Smooth muscle cell (in vitro differentiated cells): Measurements from ENCODE around the gene ANGPTL2. TPM values are rescaled to one million over a fixed set of nuclear protein-coding genes. Genes with fewer than 3 reads are reported as not detected.

ENCODE experiments used
- DNase-seq: peaks from one replicate; lab custom pipeline; 2025; ENCODE audit not compliant: unreplicated experiment; lab: John Stamatoyannopoulos, UW
- H2AFZ ChIP-seq: fragments of 200-600 bp; sonication (generic); 2 replicates; pipeline ENCODE4 v1.6.0; 2016; ENCODE audit warnings: antibody characterized with exemption, low read depth, mild to moderate bottlenecking
- H3F3A ChIP-seq: fragments of 200-600 bp; sonication (generic); 2 replicates; pipeline ENCODE4 v1.6.0; 2017; ENCODE audit warnings: antibody characterized with exemption, low read depth
- H3K27ac ChIP-seq: fragments of 200-600 bp; sonication (generic); 2 replicates; pipeline ENCODE4 v1.5.1; 2016; ENCODE audit warnings: low read depth, mild to moderate bottlenecking
- H3K27me3 ChIP-seq: fragments of 200-600 bp; sonication (generic); 2 replicates; pipeline ENCODE4 v1.6.1; 2016; ENCODE audit warnings: low read depth, mild to moderate bottlenecking
- H3K36me3 ChIP-seq: fragments of 200-600 bp; sonication (generic); 2 replicates; pipeline ENCODE4 v1.5.1; 2016; ENCODE audit warnings: low read depth
- H3K4me1 ChIP-seq: fragments of 200-600 bp; sonication (generic); 2 replicates; pipeline ENCODE4 v1.5.1; 2016; ENCODE audit warnings: low read depth
- H3K4me2 ChIP-seq: fragments of 200-600 bp; sonication (generic); 2 replicates; pipeline ENCODE4 v1.6.0; 2016; ENCODE audit warnings: mild to moderate bottlenecking
- H3K4me3 ChIP-seq: fragments of 200-600 bp; sonication (generic); 2 replicates; pipeline ENCODE4 v1.5.1; 2016; ENCODE audit warnings: mild to moderate bottlenecking
- H3K79me2 ChIP-seq: fragments of 200-600 bp; sonication (generic); 2 replicates; pipeline ENCODE4 v1.6.0; 2016; ENCODE audit warnings: low read depth, mild to moderate bottlenecking
- H3K9ac ChIP-seq: fragments of 200-600 bp; sonication (generic); 2 replicates; pipeline ENCODE4 v1.6.0; 2016; ENCODE audit warnings: low read depth
- H3K9me3 ChIP-seq: fragments of 200-600 bp; sonication (generic); replicated peaks from 2 replicates; pipeline ENCODE4 v1.5.1; 2016; ENCODE audit warnings: low read depth
- H4K20me1 ChIP-seq: fragments of 200-600 bp; sonication (generic); 2 replicates; pipeline ENCODE4 v1.6.0; 2016; ENCODE audit warnings: low read depth
- WGBS: methylation state at CpG from one replicate; pipeline ENCODE4 v1.1.7; 2016; ENCODE audit warnings: low lambda C conversion rate; 5-methylcytosine and 5-hydroxymethylcytosine counted together
- polyA plus RNA-seq: library from polyadenylated mRNA; unstranded; fragments of >200 nt; fragmentation: Nextera tagmentation; extraction: Ambion mirVana; gene quantifications from 2 replicates; pipeline ENCODE4 v1.2.1, GENCODE V29; 2016
- total RNA-seq: library from RNA; depleted of rRNA; stranded (reverse); fragments of >200 nt; gene quantifications from 2 replicates; pipeline ENCODE4 v1.2.3, GENCODE V29; 2014
- TF ChIP-seq, protein P1 (sequence below): fragments of 200-600 bp; sonication (generic); IDR thresholded peaks from 2 replicates; pipeline ENCODE4 v1.5.1; 2017; ENCODE audit warnings: borderline replicate concordance, mild to moderate bottlenecking, antibody characterized with exemption; ENCODE audit not compliant: insufficient read depth, poor library complexity, severe bottlenecking

ANGPTL2 gene
- total and polyA plus RNA-seq, 2 experiments from 2014 or later: 16.1 to 18.7 TPM

- no peaks in the 10 kb centered on the region for H3K9me3 ChIP-seq
- no peak overlapping the region for H3K9ac ChIP-seq
- H4K20me1 ChIP-seq: no peaks in the 10 kb centered on the region
- 76% methylated on average over 8 of the region's 8 CpGs for WGBS
- H3K4me3 ChIP-seq: no peak overlapping the region
- H2AFZ ChIP-seq: no peak overlapping the region
- no peaks in the 10 kb centered on the region for H3K27me3 ChIP-seq
- TF ChIP-seq, protein P1, sequence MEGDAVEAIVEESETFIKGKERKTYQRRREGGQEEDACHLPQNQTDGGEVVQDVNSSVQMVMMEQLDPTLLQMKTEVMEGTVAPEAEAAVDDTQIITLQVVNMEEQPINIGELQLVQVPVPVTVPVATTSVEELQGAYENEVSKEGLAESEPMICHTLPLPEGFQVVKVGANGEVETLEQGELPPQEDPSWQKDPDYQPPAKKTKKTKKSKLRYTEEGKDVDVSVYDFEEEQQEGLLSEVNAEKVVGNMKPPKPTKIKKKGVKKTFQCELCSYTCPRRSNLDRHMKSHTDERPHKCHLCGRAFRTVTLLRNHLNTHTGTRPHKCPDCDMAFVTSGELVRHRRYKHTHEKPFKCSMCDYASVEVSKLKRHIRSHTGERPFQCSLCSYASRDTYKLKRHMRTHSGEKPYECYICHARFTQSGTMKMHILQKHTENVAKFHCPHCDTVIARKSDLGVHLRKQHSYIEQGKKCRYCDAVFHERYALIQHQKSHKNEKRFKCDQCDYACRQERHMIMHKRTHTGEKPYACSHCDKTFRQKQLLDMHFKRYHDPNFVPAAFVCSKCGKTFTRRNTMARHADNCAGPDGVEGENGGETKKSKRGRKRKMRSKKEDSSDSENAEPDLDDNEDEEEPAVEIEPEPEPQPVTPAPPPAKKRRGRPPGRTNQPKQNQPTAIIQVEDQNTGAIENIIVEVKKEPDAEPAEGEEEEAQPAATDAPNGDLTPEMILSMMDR: no peak
- H3K36me3 ChIP-seq: no peaks in the 10 kb centered on the region
- no peak for DNase-seq
- no peak overlapping the region for H3K4me2 ChIP-seq
- H3F3A ChIP-seq: peaks cover 5% of the 10 kb centered on the region
- H3K27ac ChIP-seq: no peak overlapping the region
- no peaks in the 10 kb centered on the region for H3K4me1 ChIP-seq
- H3K79me2 ChIP-seq: no peaks in the 10 kb centered on the region
Measured at GRCh38 chr9:127051881-127052595, 70.4 kb downstream of the ANGPTL2 start.

- no peaks in the 10 kb centered on the region for H3K36me3 ChIP-seq
- H3K4me1 ChIP-seq: no peaks in the 10 kb centered on the region
- H3F3A ChIP-seq: peaks cover 5% of the 10 kb centered on the region
- H3K79me2 ChIP-seq: no peaks in the 10 kb centered on the region
- no peak overlapping the region for H3K27ac ChIP-seq
- H3K9me3 ChIP-seq: no peaks in the 10 kb centered on the region
- H3K9ac ChIP-seq: no peak overlapping the region
- no peak overlapping the region for H3K4me3 ChIP-seq
- DNase-seq: no peak
- TF ChIP-seq, protein P1: no peak
- H3K4me2 ChIP-seq: no peak overlapping the region
- no peaks in the 10 kb centered on the region for H3K27me3 ChIP-seq
- H4K20me1 ChIP-seq: no peaks in the 10 kb centered on the region
- WGBS: 86% methylated on average over 7 of the region's 7 CpGs
- no peak overlapping the region for H2AFZ ChIP-seq
Measured at GRCh38 chr9:127050591-127051001, 71.8 kb downstream of the ANGPTL2 start.

GRCh38 chr9:127050152-127050551 is 72.3 kb downstream of the ANGPTL2 start:
- Histone ChIP-seq H3K4me3 (no peak overlapping the region), H3K4me2 (no peak overlapping the region), H3K9ac (no peak overlapping the region), H3F3A (peaks cover 5% of the 10 kb centered on the region), H3K79me2 (no peaks in the 10 kb centered on the region), H4K20me1 (no peaks in the 10 kb centered on the region), H3K4me1 (no peaks in the 10 kb centered on the region), H3K9me3 (no peaks in the 10 kb centered on the region), H3K27ac (no peak overlapping the region), H2AFZ (no peak overlapping the region), H3K27me3 (no peaks in the 10 kb centered on the region), H3K36me3 (no peaks in the 10 kb centered on the region)
- 100% methylated on average over 3 of the region's 3 CpGs for WGBS
- no peak for DNase-seq
- TF ChIP-seq, protein P1: no peak

- peaks cover 5% of the 10 kb centered on the region for H3F3A ChIP-seq
- H2AFZ ChIP-seq: no peak overlapping the region
- no peaks in the 10 kb centered on the region for H3K9me3 ChIP-seq
- TF ChIP-seq, protein P1: no peak
- no peaks in the 10 kb centered on the region for H3K36me3 ChIP-seq
- H3K4me2 ChIP-seq: no peak overlapping the region
- H3K27ac ChIP-seq: no peak overlapping the region
- H3K4me1 ChIP-seq: no peaks in the 10 kb centered on the region
- 91% methylated on average over 8 of the region's 8 CpGs for WGBS
- H3K4me3 ChIP-seq: no peak overlapping the region
- H3K79me2 ChIP-seq: no peaks in the 10 kb centered on the region
- no peaks in the 10 kb centered on the region for H3K27me3 ChIP-seq
- H4K20me1 ChIP-seq: no peaks in the 10 kb centered on the region
- DNase-seq: no peak
- no peak overlapping the region for H3K9ac ChIP-seq
Measured at GRCh38 chr9:127049581-127049980, 72.9 kb downstream of the ANGPTL2 start.
